ENCODE measurements around the gene SVIL.

Gene SVIL

GRCh38 chr10:29613196-29613595, 21.6 kb downstream of the SVIL start:
- no peak for TF ChIP-seq MAX (IDR thresholded peaks at IDR 0.05)
- no peak for TF ChIP-seq ZBTB7A (IDR thresholded peaks at IDR 0.05; ENCODE audit: low read depth)
- TF ChIP-seq TCF12 (IDR thresholded peaks at IDR 0.05; ENCODE audit: low read depth), result no peak
- no peak for TF ChIP-seq CEBPB (IDR thresholded peaks at IDR 0.05)

GRCh38 chr10:29612657-29613056, 22.1 kb downstream of the SVIL start:
- peak; percentile 61; the same call in 1 of the 2 replicates for TF ChIP-seq EP300 (IDR thresholded peaks at IDR 0.05; ENCODE audit: borderline replicate concordance)
- TF ChIP-seq MAX (IDR thresholded peaks at IDR 0.05), result 0 out of 2 replicates have a peak, but pooled peaks have one; percentile 20
- no peak for TF ChIP-seq REST (IDR thresholded peaks at IDR 0.05; ENCODE audit: low read depth)
- no peak for TF ChIP-seq FOXM1 (IDR thresholded peaks at IDR 0.05; ENCODE audit: borderline replicate concordance, low read depth)
- 0 out of 2 replicates have a peak, but pooled peaks have one; percentile 16 for TF ChIP-seq EGR1 (IDR thresholded peaks at IDR 0.05)
- TF ChIP-seq CEBPB (IDR thresholded peaks at IDR 0.05), result no peak
- TF ChIP-seq TCF12 (IDR thresholded peaks at IDR 0.05; ENCODE audit: low read depth), result peak; percentile 31; the same call in 1 of the 2 replicates
- no peak for TF ChIP-seq TAF1 (IDR thresholded peaks at IDR 0.05; ENCODE audit: low read depth)
- TF ChIP-seq USF1 (IDR thresholded peaks at IDR 0.05), result no peak
- TF ChIP-seq TEAD4 (IDR thresholded peaks at IDR 0.05), result peak; percentile 40; the same call in 1 of the 2 replicates
- no peak for TF ChIP-seq RAD21 (IDR thresholded peaks at IDR 0.05; ENCODE audit: low read depth)
- peak; percentile 89 for TF ChIP-seq NFIC (IDR thresholded peaks at IDR 0.05)
- TF ChIP-seq YY1 (IDR thresholded peaks at IDR 0.05; ENCODE audit: low read depth), result no peak
- TF ChIP-seq CREB1 (IDR thresholded peaks at IDR 0.05; ENCODE audit: low read depth), result no peak
- no peak for TF ChIP-seq ZBTB7A (IDR thresholded peaks at IDR 0.05; ENCODE audit: low read depth)

- TF ChIP-seq NFIC (IDR thresholded peaks at IDR 0.05), result peak; percentile 96
- no peak for TF ChIP-seq EGR1 (IDR thresholded peaks at IDR 0.05)
- TF ChIP-seq TEAD4 (IDR thresholded peaks at IDR 0.05), result peak; percentile 97
- peak; percentile 94 for TF ChIP-seq FOXM1 (IDR thresholded peaks at IDR 0.05; ENCODE audit: borderline replicate concordance, low read depth)
- no peak for TF ChIP-seq CREB1 (IDR thresholded peaks at IDR 0.05; ENCODE audit: low read depth)
- TF ChIP-seq CEBPB (IDR thresholded peaks at IDR 0.05), result no peak
- TF ChIP-seq EP300 (IDR thresholded peaks at IDR 0.05; ENCODE audit: borderline replicate concordance), result peak; percentile 96
- no peak for TF ChIP-seq RAD21 (IDR thresholded peaks at IDR 0.05; ENCODE audit: low read depth)
- peak; percentile 72 for TF ChIP-seq MAX (IDR thresholded peaks at IDR 0.05)
- TF ChIP-seq TAF1 (IDR thresholded peaks at IDR 0.05; ENCODE audit: low read depth), result no peak
- TF ChIP-seq USF1 (IDR thresholded peaks at IDR 0.05), result no peak
- TF ChIP-seq REST (IDR thresholded peaks at IDR 0.05; ENCODE audit: low read depth), result no peak
- peak; percentile 25; the same call in 1 of the 2 replicates for TF ChIP-seq ZBTB7A (IDR thresholded peaks at IDR 0.05; ENCODE audit: low read depth)
- peak; percentile 95 for TF ChIP-seq TCF12 (IDR thresholded peaks at IDR 0.05; ENCODE audit: low read depth)
- TF ChIP-seq YY1 (IDR thresholded peaks at IDR 0.05; ENCODE audit: low read depth), result no peak
Observed at GRCh38 chr10:29611781-29612381, 22.9 kb downstream of the SVIL start.

GRCh38 chr10:29610876-29611647, 23.7 kb downstream of the SVIL start:
- TF ChIP-seq TCF12 (IDR thresholded peaks at IDR 0.05; ENCODE audit: low read depth) (no peak), RAD21 (IDR thresholded peaks at IDR 0.05; ENCODE audit: low read depth) (no peak), CEBPB (IDR thresholded peaks at IDR 0.05) (no peak), CREB1 (IDR thresholded peaks at IDR 0.05; ENCODE audit: low read depth) (no peak)

- TF ChIP-seq TAF1 (IDR thresholded peaks at IDR 0.05; ENCODE audit: low read depth), result no peak
- TF ChIP-seq USF1 (IDR thresholded peaks at IDR 0.05), result no peak
- no peak for TF ChIP-seq TCF12 (IDR thresholded peaks at IDR 0.05; ENCODE audit: low read depth)
- no peak for TF ChIP-seq CEBPB (IDR thresholded peaks at IDR 0.05)
- no peak for TF ChIP-seq EGR1 (IDR thresholded peaks at IDR 0.05)
Observed at GRCh38 chr10:29609696-29610095, 25.1 kb downstream of the SVIL start.
